H1 (cell line): ENCODE results near the gene CEACAM5. TPM values are rescaled to one million over a fixed set of nuclear protein-coding genes. Genes with fewer than 3 reads are reported as not detected.

ENCODE experiments used
- CTCF ChIA-PET: fragments of 300-600 bp; sonication (Branson Sonifier 250); formaldehyde crosslinking; loops from one replicate; lab custom pipeline; 2021; ENCODE audit not compliant: partially characterized antibody; lab: Charles Lee
- POLR2A ChIA-PET: fragments of 300-600 bp; sonication (Branson Sonifier 250); formaldehyde crosslinking; loops from one replicate; lab custom pipeline; 2021; ENCODE audit warnings: inconsistent platforms; ENCODE audit not compliant: partially characterized antibody; lab: Charles Lee
- DNase-seq, 2 experiments: peaks; one replicate each; pipeline versions ENCODE4 v3.0.0 to v3.0.0-alpha.2; 2010 to 2022; ENCODE audit warnings: low spot score in 2 of 2, low read depth in 1 of 2, mixed read lengths in 1 of 2
- FAIRE-seq: peaks from 2 replicates; lab custom pipeline; 2011; peaks lifted over from hg19 to GRCh38; lab: Jason Lieb, UNC
- H2AFZ ChIP-seq: 2 replicates; pipeline ENCODE4 v1.8.1; 2012; ENCODE audit warnings: low read length, inconsistent platforms
- H2AK5ac ChIP-seq: 2 replicates; pipeline ENCODE4 v1.6.1; 2013; ENCODE audit warnings: low read depth, low read length
- H2BK120ac ChIP-seq: replicated peaks from 2 replicates; pipeline ENCODE3; 2013; ENCODE audit warnings: low read depth, low read length, inconsistent platforms
- H2BK12ac ChIP-seq: 2 replicates; pipeline ENCODE4 v1.6.1; 2013; ENCODE audit warnings: low read depth, low read length
- H2BK15ac ChIP-seq: 2 replicates; pipeline ENCODE4 v1.6.1; 2013; ENCODE audit warnings: low read length
- H2BK20ac ChIP-seq: 2 replicates; pipeline ENCODE4 v1.6.1; 2013; ENCODE audit warnings: low read length
- H2BK5ac ChIP-seq: 2 replicates; pipeline ENCODE4 v1.6.1; 2013; ENCODE audit warnings: low read depth, low read length
- H3K14ac ChIP-seq: 2 replicates; pipeline ENCODE4 v1.6.1; 2013; ENCODE audit warnings: inconsistent platforms; ENCODE audit not compliant: insufficient read length
- H3K18ac ChIP-seq: 2 replicates; pipeline ENCODE4 v1.6.1; 2013; ENCODE audit warnings: low read length; ENCODE audit errors: extremely low read depth
- H3K23ac ChIP-seq: 2 replicates; pipeline ENCODE4 v1.6.1; 2013; ENCODE audit warnings: inconsistent platforms; ENCODE audit not compliant: insufficient read length
- H3K23me2 ChIP-seq: 2 replicates; pipeline ENCODE4 v1.6.1; 2013; ENCODE audit warnings: low read depth, low read length
- H3K27ac ChIP-seq: 2 replicates; pipeline ENCODE4 v1.6.1; 2011; ENCODE audit warnings: low read depth, low read length, inconsistent platforms
- H3K27me3 ChIP-seq, 4 experiments: replicated peaks in 1 of 4; 1 replicate in 1 of 4; 2 replicates in 3 of 4; pipeline versions ENCODE4 v1.6.1 to v1.8.1; 2011 to 2013; ENCODE audit warnings: low read length in 3 of 4, mild to moderate bottlenecking in 3 of 4, inconsistent platforms in 2 of 4, mixed read lengths in 2 of 4, moderate library complexity in 1 of 4; ENCODE audit not compliant: control insufficient read depth in 3 of 4, insufficient read depth in 3 of 4; ENCODE audit errors: extremely low read depth in 1 of 4
- H3K36me3 ChIP-seq, 4 experiments: 2 replicates each; pipeline versions ENCODE4 v1.6.1 to v1.8.1; 2011 to 2013; ENCODE audit warnings: mild to moderate bottlenecking in 4 of 4, low read length in 3 of 4, moderate library complexity in 2 of 4, control low read depth in 1 of 4, inconsistent platforms in 1 of 4; ENCODE audit not compliant: insufficient read depth in 4 of 4, control insufficient read depth in 2 of 4
- H3K4ac ChIP-seq: replicated peaks from 2 replicates; pipeline ENCODE3; 2013; ENCODE audit warnings: low read length, low read depth, mixed read lengths, inconsistent platforms; ENCODE audit not compliant: insufficient read length
- H3K4me1 ChIP-seq, 4 experiments: replicated peaks in 1 of 4; 1 replicate in 1 of 4; 2 replicates in 3 of 4; pipeline versions ENCODE4 v1.6.1 to v1.8.1; 2011 to 2013; ENCODE audit warnings: low read length in 3 of 4, inconsistent platforms in 2 of 4, mixed read lengths in 1 of 4; ENCODE audit not compliant: insufficient read depth in 4 of 4, control insufficient read depth in 3 of 4
- H3K4me2 ChIP-seq, 2 experiments: 2 replicates each; pipeline versions ENCODE4 v1.6.1 to v1.8.1; 2011 to 2013; ENCODE audit warnings: low read depth in 2 of 2, low read length in 2 of 2, control low read depth in 1 of 2, inconsistent platforms in 1 of 2, mild to moderate bottlenecking in 1 of 2; ENCODE audit not compliant: insufficient read depth in 1 of 2
- H3K4me3 ChIP-seq, 4 experiments: fragments of 200-600, 300-600 bp in 1 of 4; sonication (generic), shearing (Covaris generic), sonication (Bioruptor Twin) in 1 of 4; 2 replicates each; pipeline versions ENCODE4 v1.5.1 to v1.8.1; 2011 to 2016; ENCODE audit warnings: low read length in 4 of 4, low read depth in 3 of 4, control low read depth in 2 of 4, inconsistent platforms in 2 of 4, mild to moderate bottlenecking in 2 of 4, mixed read lengths in 1 of 4, moderate library complexity in 1 of 4; ENCODE audit not compliant: insufficient read depth in 2 of 4; ENCODE audit errors: extremely low read depth in 1 of 4
- H3K56ac ChIP-seq: replicated peaks from 2 replicates; pipeline ENCODE3; 2013; ENCODE audit warnings: low read depth, mild to moderate bottlenecking, mixed read lengths, low read length, inconsistent platforms; ENCODE audit not compliant: insufficient read length
- H3K79me1 ChIP-seq: 2 replicates; pipeline ENCODE4 v1.6.1; 2013; ENCODE audit warnings: low read depth, low read length, control low read depth
- H3K79me2 ChIP-seq, 2 experiments: 2 replicates each; pipeline versions ENCODE4 v1.6.1 to v1.8.1; 2012 to 2013; ENCODE audit warnings: low read length in 2 of 2, mild to moderate bottlenecking in 2 of 2, inconsistent platforms in 1 of 2; ENCODE audit not compliant: insufficient read depth in 2 of 2, control insufficient read depth in 1 of 2
- H3K9ac ChIP-seq, 4 experiments: replicated peaks in 1 of 4; 1 replicate in 1 of 4; 2 replicates in 3 of 4; pipeline versions ENCODE4 v1.6.1 to v1.8.1; 2011 to 2013; ENCODE audit warnings: low read depth in 3 of 4, low read length in 3 of 4, control low read depth in 2 of 4, mild to moderate bottlenecking in 2 of 4, moderate library complexity in 2 of 4, inconsistent platforms in 1 of 4; ENCODE audit errors: extremely low read depth in 1 of 4
- H3K9me3 ChIP-seq, 2 experiments: 2 replicates each; pipeline versions ENCODE4 v1.6.1 to v1.8.1; 2012 to 2013; ENCODE audit warnings: mild to moderate bottlenecking in 2 of 2, moderate library complexity in 2 of 2, control low read depth in 1 of 2, inconsistent platforms in 1 of 2, low read depth in 1 of 2, low read length in 1 of 2, mixed read lengths in 1 of 2; ENCODE audit not compliant: insufficient read depth in 2 of 2
- H4K20me1 ChIP-seq, 2 experiments: replicated peaks in 1 of 2; 2 replicates each; pipeline versions ENCODE3 to v1.8.1; 2011 to 2013; ENCODE audit warnings: inconsistent platforms in 2 of 2, low read length in 2 of 2, mild to moderate bottlenecking in 1 of 2; ENCODE audit not compliant: insufficient read depth in 2 of 2, control insufficient read depth in 1 of 2
- H4K5ac ChIP-seq: 2 replicates; pipeline ENCODE4 v1.6.1; 2013; ENCODE audit warnings: low read length, low read depth, mixed read lengths, inconsistent platforms; ENCODE audit not compliant: insufficient read length
- H4K8ac ChIP-seq: 2 replicates; pipeline ENCODE4 v1.8.0; 2013; ENCODE audit warnings: mild to moderate bottlenecking, moderate library complexity, low read length, inconsistent platforms; ENCODE audit not compliant: insufficient read depth; ENCODE audit errors: extremely low read depth
- H4K91ac ChIP-seq: replicated peaks from 2 replicates; pipeline ENCODE3; 2013; ENCODE audit warnings: low read length, mixed read lengths, inconsistent platforms; ENCODE audit not compliant: insufficient read length
- ASH2L ChIP-seq: fragments of 200-600, 300-600 bp; sonication (generic); IDR thresholded peaks from one replicate; pipeline ENCODE4 v1.7.1; 2017; ENCODE audit warnings: low read length
- WGBS, 2 experiments: shearing (Covaris generic) in 1 of 2; methylation state at CpG; one replicate each; pipeline versions ENCODE4 v1.1.6 to v1.1.7; 2013 to 2015; ENCODE audit warnings: low lambda C conversion rate in 2 of 2, mixed read lengths in 2 of 2, inconsistent platforms in 1 of 2, low coverage in 1 of 2, missing lambda C conversion rate in 1 of 2; ENCODE audit not compliant: insufficient replicate concordance in 2 of 2, insufficient coverage in 1 of 2, insufficient read length in 1 of 2; ENCODE audit errors: extremely low coverage in 1 of 2, missing lambda C conversion rate in 1 of 2; 5-methylcytosine and 5-hydroxymethylcytosine counted together
- polyA plus RNA-seq, 7 experiments: library from polyadenylated mRNA; depleted of rRNA in 3 of 7; stranded (reverse) in 5 of 7; unstranded in 2 of 7; fragments of >200 nt in 5 of 7; fragments of 200-250 nt in 2 of 7; gene quantifications; 1 replicate in 5 of 7; 2 replicates in 1 of 7; 4 replicates in 1 of 7; pipeline versions ENCODE4 v1.2.1 to v1.2.3, GENCODE V29; 2011 to 2013; ENCODE audit warnings: missing spikeins in 2 of 7, mixed read lengths in 2 of 7
- total RNA-seq: library from RNA; stranded (reverse); fragmentation: NEBNext Ultra II Directional; extraction: Animal tissue kit (Norgen Biotek cat#: 25700); gene quantifications from 2 replicates; pipeline ENCODE4 v1.2.1, GENCODE V29; 2021

The CEACAM5 gene
- total and polyA plus RNA-seq, 2 of the 8 experiments (the other 6 are each of a cell fraction or from before 2014, with no cell fraction given), result not detected

DNA sequence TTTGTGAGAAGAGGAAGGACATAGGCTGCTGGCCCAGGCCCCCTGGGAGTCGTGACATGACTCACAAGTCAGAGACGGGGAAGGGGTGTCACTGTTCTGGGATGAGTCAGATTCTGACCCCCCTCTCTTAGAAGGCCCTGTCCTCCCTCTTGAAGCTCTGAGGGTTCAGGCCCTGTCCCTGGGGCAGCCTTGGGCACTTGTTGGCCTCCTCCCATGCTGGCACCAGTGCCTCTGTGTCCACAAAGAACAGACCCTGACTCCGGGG lies 17.7 kb upstream of the CEACAM5 start:
- Histone ChIP-seq H3K79me1 (no peaks in the 10 kb centered on the region), H4K91ac (no peak overlapping the region), H2AFZ (no peak overlapping the region), H3K23me2 (no peaks in the 10 kb centered on the region), H3K9me3 (peaks cover 69 to 84% of the 10 kb centered on the region in 2 experiments), H3K9ac (no peak overlapping the region), H3K4ac (no peak overlapping the region), H4K20me1 (no peaks in the 10 kb centered on the region), H2BK120ac (no peak overlapping the region), H3K23ac (no peak overlapping the region), H2BK15ac (no peak overlapping the region), H3K18ac (no peak overlapping the region), H2BK12ac (no peak overlapping the region), H2BK5ac (no peak overlapping the region), H3K27me3 (no peaks in the 10 kb centered on the region), H2AK5ac (no peak overlapping the region), H3K4me2 (no peak overlapping the region)
- POLR2A ChIA-PET, result no interaction called here
- FAIRE-seq, result no peak
- TF ChIP-seq ASH2L, result no peak
- TF ChIP-seq, all 59 proteins: peak for 0
- WGBS, 2 experiments, result 86% methylated on average over 3 of the region's 3 CpGs; no CpG with 5 or more reads in 1 of the 2 experiments
- H3K27ac ChIP-seq, result no peak overlapping the region
- H3K56ac ChIP-seq, result no peak overlapping the region
- H4K5ac ChIP-seq, result no peak overlapping the region
- no peak for DNase-seq
- H4K8ac ChIP-seq, result no peak overlapping the region
- H3K79me2 ChIP-seq, result no peaks in the 10 kb centered on the region
- no peaks in the 10 kb centered on the region for H3K4me1 ChIP-seq
- CTCF ChIA-PET, result interaction anchor here (0.8 to 1.2 kb wide), 4 partner anchors 8 to 250 kb away, joined by 3 to 5 read pairs (median 3); no protein-coding TSS in a partner anchor
- no peak overlapping the region for H3K14ac ChIP-seq
- H2BK20ac ChIP-seq, result no peak overlapping the region
- no peak overlapping the region for H3K4me3 ChIP-seq
- no peaks in the 10 kb centered on the region for H3K36me3 ChIP-seq
